Naive thymus-derived CD8-positive, alpha-beta T cell (primary cell): Measurements from ENCODE around the gene TBC1D4. TPM values are rescaled to one million over a fixed set of nuclear protein-coding genes. Genes with fewer than 3 reads are reported as not detected.

ENCODE experiments used
- ATAC-seq, 2 donors: fragments of 150-1000 bp; cut with Tn5 transposase in 1 of 2; sonication (Bioruptor Pico), chemical (Tn5 transposase) in 1 of 2; 1 replicate in 1 of 2; 2 replicates in 1 of 2; pipeline ENCODE4 v1.10.0; 2021; ENCODE audit warnings: mild to moderate bottlenecking in 2 of 2, moderate library complexity in 2 of 2
- POLR2A ChIA-PET: fragments of 350-600 bp; sonication (Branson Sonifier 250); formaldehyde crosslinking; loops from one replicate; lab custom pipeline; 2021; ENCODE audit warnings: antibody characterized with exemption; lab: Charles Lee
- DNase-seq, 10 donors: peaks; one replicate each; pipeline versions ENCODE4 v3.0.0 to v3.0.0-alpha.2; 2020 to 2022
- H3K27ac Mint-ChIP-seq, 10 donors: one replicate each; pipeline ENCODE4 v1.8.0; 2020 to 2022; ENCODE audit warnings: mild to moderate bottlenecking in 10 of 10, mixed read lengths in 10 of 10, moderate library complexity in 4 of 10, inconsistent platforms in 1 of 10
- H3K27me3 Mint-ChIP-seq, 5 donors: one replicate each; pipeline ENCODE4 v1.8.0; 2021 to 2022; ENCODE audit warnings: mixed read lengths in 5 of 5
- H3K36me3 Mint-ChIP-seq, 3 donors: one replicate each; pipeline ENCODE4 v1.8.0; 2020 to 2022; ENCODE audit warnings: mixed read lengths in 3 of 3, mild to moderate bottlenecking in 2 of 3, inconsistent platforms in 1 of 3
- H3K4me1 Mint-ChIP-seq, 4 donors: one replicate each; pipeline ENCODE4 v1.8.0; 2021 to 2022; ENCODE audit warnings: mixed read lengths in 4 of 4
- H3K4me3 Mint-ChIP-seq, 10 donors: one replicate each; pipeline ENCODE4 v1.8.0; 2020 to 2022; ENCODE audit warnings: mild to moderate bottlenecking in 10 of 10, mixed read lengths in 10 of 10, moderate library complexity in 6 of 10, inconsistent platforms in 1 of 10
- H3K9me3 Mint-ChIP-seq, 9 donors: one replicate each; pipeline ENCODE4 v1.8.0; 2020 to 2022; ENCODE audit warnings: mixed read lengths in 9 of 9, mild to moderate bottlenecking in 3 of 9, inconsistent platforms in 1 of 9, moderate library complexity in 1 of 9
- polyA plus RNA-seq, 3 donors: library from polyadenylated mRNA; unstranded; fragments of 300-500 nt; fragmentation: Illumina TruSeq; gene quantifications; one replicate each; pipeline ENCODE4 v1.2.3, GENCODE V29; 2021
- total RNA-seq, 8 experiments: library from RNA in 2 of 8; stranded (reverse) in 2 of 8; gene quantifications; one replicate each; pipeline ENCODE4 v1.2.3 and lab custom pipeline; 2021 to 2026

TBC1D4 gene
- total and polyA plus RNA-seq, 5 experiments from 2014 or later = 11.8 to 58.1 (median 19.3) TPM

- POLR2A ChIA-PET = no interaction called here
- no peak overlapping the region for H3K27ac Mint-ChIP-seq
- peaks cover 0 to 3% (median 0%) of the 10 kb centered on the region in 5 donors for H3K27me3 Mint-ChIP-seq
- ATAC-seq = no peak
- peaks cover 0 to 15% (median under 1%) of the 10 kb centered on the region in 4 donors for H3K4me1 Mint-ChIP-seq
- H3K9me3 Mint-ChIP-seq = no peaks in the 10 kb centered on the region
- no peak for DNase-seq
- H3K4me3 Mint-ChIP-seq = no peak overlapping the region
- no peaks in the 10 kb centered on the region for H3K36me3 Mint-ChIP-seq
These were observed 113.8 kb downstream of the TBC1D4 start for GRCh38 chr13:75368167-75368566.

- no peak for DNase-seq
- Mint-ChIP-seq H3K4me1 (peaks cover 0 to 15% (median under 1%) of the 10 kb centered on the region in 4 donors), H3K36me3 (no peaks in the 10 kb centered on the region), H3K4me3 (no peak overlapping the region), H3K27me3 (peaks cover 0 to 3% (median 0%) of the 10 kb centered on the region in 5 donors), H3K27ac (no peak overlapping the region), H3K9me3 (no peaks in the 10 kb centered on the region)
- POLR2A ChIA-PET = no interaction called here
- ATAC-seq = no peak
These were observed 115.3 kb downstream of the TBC1D4 start for GRCh38 chr13:75366380-75367280.

DNA sequence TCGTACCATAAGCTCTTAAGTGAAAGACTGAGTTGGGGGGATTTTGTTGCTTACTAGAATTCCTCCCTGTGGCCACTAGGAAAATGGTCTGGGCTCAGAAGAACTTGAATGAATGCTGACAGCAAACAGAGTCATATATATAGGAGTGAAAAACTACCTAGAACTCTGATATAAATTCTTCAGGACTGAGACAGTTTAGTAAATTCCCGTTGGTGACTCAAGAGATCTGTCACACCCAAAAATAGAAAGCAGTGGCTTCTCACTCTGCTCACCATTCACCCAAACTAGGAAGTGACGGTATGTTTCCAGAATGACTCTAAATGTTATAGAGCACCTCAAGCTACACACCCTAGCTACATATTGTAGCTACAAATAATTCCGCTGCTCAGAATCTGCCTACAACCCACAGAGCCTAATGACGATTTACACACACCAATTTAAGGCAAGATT, 116.2 kb downstream of the TBC1D4 start:
- POLR2A ChIA-PET = no interaction called here
- DNase-seq = no peak
- ATAC-seq = no peak
- H3K27ac Mint-ChIP-seq = no peak overlapping the region
- no peaks in the 10 kb centered on the region for H3K36me3 Mint-ChIP-seq
- H3K9me3 Mint-ChIP-seq = no peaks in the 10 kb centered on the region
- H3K4me3 Mint-ChIP-seq = peak overlapping the region in 1 of 10 donors; percentile 30
- peaks cover 0 to 15% (median under 1%) of the 10 kb centered on the region in 4 donors for H3K4me1 Mint-ChIP-seq
- peaks cover 0 to 3% (median 0%) of the 10 kb centered on the region in 5 donors for H3K27me3 Mint-ChIP-seq

- H3K27me3 Mint-ChIP-seq = peaks cover 0 to 3% (median 0%) of the 10 kb centered on the region in 5 donors
- H3K4me3 Mint-ChIP-seq = no peak overlapping the region
- H3K27ac Mint-ChIP-seq = no peak overlapping the region
- no peak for ATAC-seq
- H3K9me3 Mint-ChIP-seq = no peaks in the 10 kb centered on the region
- POLR2A ChIA-PET = no interaction called here
- DNase-seq = no peak
- peaks cover 0 to 15% (median under 1%) of the 10 kb centered on the region in 4 donors for H3K4me1 Mint-ChIP-seq
- H3K36me3 Mint-ChIP-seq = no peaks in the 10 kb centered on the region
These were observed 117.7 kb downstream of the TBC1D4 start for GRCh38 chr13:75364131-75364713.

DNA sequence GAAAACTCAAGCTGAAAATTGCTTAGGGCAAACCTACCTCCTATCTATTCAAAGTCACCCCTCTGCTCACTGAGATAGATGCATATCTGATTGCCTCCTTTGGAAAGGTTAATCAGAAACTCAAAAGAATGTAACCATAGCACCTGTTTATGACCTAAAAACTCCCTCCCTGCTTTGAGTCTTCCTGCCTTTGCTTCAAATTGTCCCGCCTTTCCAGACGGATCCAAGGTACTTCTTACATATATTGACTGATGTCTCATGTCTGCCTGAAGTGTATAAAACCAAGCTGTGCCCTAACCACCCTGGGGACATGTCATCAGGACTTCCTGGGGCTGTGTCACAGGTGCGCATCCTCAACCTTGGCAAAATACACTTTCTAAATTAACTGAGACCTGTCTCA, 118.6 kb downstream of the TBC1D4 start:
- Mint-ChIP-seq H3K4me1 (peaks cover 0 to 15% (median under 1%) of the 10 kb centered on the region in 4 donors), H3K4me3 (no peak overlapping the region), H3K36me3 (no peaks in the 10 kb centered on the region), H3K27ac (no peak overlapping the region), H3K9me3 (no peaks in the 10 kb centered on the region), H3K27me3 (peaks cover 0 to 3% (median 0%) of the 10 kb centered on the region in 5 donors)
- ATAC-seq = no peak
- POLR2A ChIA-PET = no interaction called here
- no peak for DNase-seq

GRCh38 chr13:75362026-75362425, 119.9 kb downstream of the TBC1D4 start:
- Mint-ChIP-seq H3K27ac (no peak overlapping the region), H3K4me1 (peaks cover 2 to 18% (median 6%) of the 10 kb centered on the region in 4 donors), H3K4me3 (no peak overlapping the region), H3K36me3 (no peaks in the 10 kb centered on the region), H3K9me3 (no peaks in the 10 kb centered on the region), H3K27me3 (peaks cover 0 to 3% (median 0%) of the 10 kb centered on the region in 5 donors)
- ATAC-seq (no peak), DNase-seq (no peak)
- POLR2A ChIA-PET = no interaction called here

DNA sequence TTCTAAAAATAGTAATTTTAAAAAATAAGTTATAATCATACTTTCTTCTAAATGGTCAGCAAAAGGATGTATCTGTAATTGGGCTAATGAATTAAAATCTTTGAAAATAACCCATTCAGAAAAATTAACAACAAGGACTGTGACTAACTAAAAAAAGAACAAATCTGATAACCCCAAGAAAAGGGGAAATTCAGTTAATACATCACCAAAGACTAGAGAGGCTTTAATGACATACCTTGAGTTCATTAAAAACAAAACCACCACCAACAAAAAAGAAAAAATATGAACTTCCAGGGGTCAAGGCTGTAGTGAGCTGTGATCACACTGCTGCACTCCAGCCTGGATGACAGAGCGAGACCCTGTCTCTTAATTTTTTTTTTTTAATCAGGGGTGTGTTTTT, 121.8 kb downstream of the TBC1D4 start:
- DNase-seq (no peak), ATAC-seq (no peak)
- Mint-ChIP-seq H3K27ac (peak overlapping the region in 1 of 10 donors; percentile 52), H3K4me3 (no peak overlapping the region), H3K36me3 (no peaks in the 10 kb centered on the region), H3K9me3 (no peaks in the 10 kb centered on the region), H3K27me3 (no peaks in the 10 kb centered on the region), H3K4me1 (peaks cover 0 to 7% (median 5%) of the 10 kb centered on the region in 4 donors)
- POLR2A ChIA-PET = no interaction called here

DNA sequence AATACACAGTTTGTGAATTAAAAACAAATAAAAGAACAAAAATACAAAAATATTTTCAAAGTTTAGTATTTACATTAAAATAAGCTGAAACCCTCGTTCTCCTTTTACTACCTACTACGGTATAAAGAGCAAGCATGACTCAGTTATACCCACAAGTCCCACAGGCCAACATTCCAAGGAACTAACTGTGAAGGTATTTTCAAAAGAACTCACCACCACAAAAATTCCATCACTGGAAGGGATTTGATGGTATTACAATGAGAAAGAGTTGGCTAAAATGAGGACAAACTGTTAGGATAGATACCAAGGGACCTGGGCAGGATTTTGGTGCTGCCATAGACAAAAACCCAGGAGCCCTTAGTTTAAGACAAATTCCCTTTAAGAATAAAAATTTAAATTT, 122.7 kb downstream of the TBC1D4 start:
- Mint-ChIP-seq H3K27me3 (no peaks in the 10 kb centered on the region), H3K27ac (no peak overlapping the region), H3K4me3 (no peak overlapping the region), H3K9me3 (no peaks in the 10 kb centered on the region), H3K4me1 (peaks cover 0 to 7% (median 4%) of the 10 kb centered on the region in 4 donors), H3K36me3 (no peaks in the 10 kb centered on the region)
- POLR2A ChIA-PET = no interaction called here
- ATAC-seq = no peak
- DNase-seq = no peak

- peak; percentile 100 for ATAC-seq
- peak overlapping the region in 1 of 10 donors; percentile 55 for H3K27ac Mint-ChIP-seq
- H3K4me1 Mint-ChIP-seq = peaks cover 3 to 7% (median 4%) of the 10 kb centered on the region in 4 donors
- DNase-seq = peak; percentile 19 to 80 (median 56)
- H3K27me3 Mint-ChIP-seq = peaks cover 0 to 4% (median 0%) of the 10 kb centered on the region in 5 donors
- POLR2A ChIA-PET = interaction anchor here (0.7 to 1.5 kb wide), 2 partner anchors 31 to 32 kb away, joined by 3 to 5 read pairs; no protein-coding TSS in a partner anchor
- no peaks in the 10 kb centered on the region for H3K36me3 Mint-ChIP-seq
- H3K9me3 Mint-ChIP-seq = no peaks in the 10 kb centered on the region
- no peak overlapping the region for H3K4me3 Mint-ChIP-seq
These were observed 124.2 kb downstream of the TBC1D4 start for GRCh38 chr13:75357576-75358289.

DNA sequence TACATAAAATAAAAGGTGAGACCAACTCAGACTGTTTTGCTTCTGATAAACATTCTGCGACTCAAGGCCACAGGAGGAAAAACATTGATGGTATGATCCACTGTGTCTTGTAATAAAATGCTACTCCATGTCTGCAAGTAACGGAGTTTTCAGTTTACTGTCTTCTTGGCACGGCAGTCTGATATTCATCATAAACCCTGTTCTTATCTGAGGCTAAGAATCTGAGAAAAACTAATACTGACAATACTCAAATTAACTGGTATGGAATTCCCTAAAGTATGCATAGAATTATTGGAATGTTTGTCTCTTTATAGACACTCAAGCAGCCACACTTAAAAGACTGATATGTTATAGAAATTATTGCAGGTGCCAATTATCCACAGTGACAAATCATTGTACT, 125.5 kb downstream of the TBC1D4 start:
- peaks cover 0 to 4% (median 0%) of the 10 kb centered on the region in 5 donors for H3K27me3 Mint-ChIP-seq
- H3K4me1 Mint-ChIP-seq = peaks cover 3 to 7% (median 4%) of the 10 kb centered on the region in 4 donors
- H3K9me3 Mint-ChIP-seq = peaks cover 0 to 4% (median 0%) of the 10 kb centered on the region in 9 donors
- DNase-seq (no peak), ATAC-seq (no peak)
- no peak overlapping the region for H3K4me3 Mint-ChIP-seq
- POLR2A ChIA-PET = no interaction called here
- no peaks in the 10 kb centered on the region for H3K36me3 Mint-ChIP-seq
- H3K27ac Mint-ChIP-seq = peak overlapping the region in 1 of 10 donors; percentile 42

- H3K27me3 Mint-ChIP-seq = peaks cover 0 to 4% (median 0%) of the 10 kb centered on the region in 5 donors
- ATAC-seq (no peak), DNase-seq (no peak)
- H3K27ac Mint-ChIP-seq = no peak overlapping the region
- H3K4me3 Mint-ChIP-seq = no peak overlapping the region
- H3K4me1 Mint-ChIP-seq = peaks cover 3 to 7% (median 4%) of the 10 kb centered on the region in 4 donors
- H3K36me3 Mint-ChIP-seq = no peaks in the 10 kb centered on the region
- POLR2A ChIA-PET = no interaction called here
- peaks cover 0 to 4% (median 0%) of the 10 kb centered on the region in 9 donors for H3K9me3 Mint-ChIP-seq
These were observed 126.4 kb downstream of the TBC1D4 start for GRCh38 chr13:75355609-75356008.

- peaks cover 3 to 7% (median 4%) of the 10 kb centered on the region in 4 donors for H3K4me1 Mint-ChIP-seq
- peaks cover 0 to 4% (median 0%) of the 10 kb centered on the region in 5 donors for H3K27me3 Mint-ChIP-seq
- POLR2A ChIA-PET = no interaction called here
- H3K9me3 Mint-ChIP-seq = peaks cover 0 to 4% (median 0%) of the 10 kb centered on the region in 9 donors
- DNase-seq (no peak), ATAC-seq (no peak)
- no peak overlapping the region for H3K4me3 Mint-ChIP-seq
- H3K36me3 Mint-ChIP-seq = no peaks in the 10 kb centered on the region
- no peak overlapping the region for H3K27ac Mint-ChIP-seq
These were observed 128.2 kb downstream of the TBC1D4 start for GRCh38 chr13:75353781-75354193.
